ENCODE measurements around the gene NUDCD2. TPM values are rescaled to one million over a fixed set of nuclear protein-coding genes. Genes with fewer than 3 reads are reported as not detected.

NUDCD2 gene
- total and polyA plus RNA-seq, 3 donors from 2014 or later: 11.4 to 25.7 (median 12.9) TPM

- WGBS, 2 donors: 90 to 91% methylated on average over 2 of the region's 2 CpGs
- TF ChIP-seq POLR2A (IDR thresholded peaks at IDR 0.05): no peak
- TF ChIP-seq CTCF (IDR thresholded peaks at IDR 0.05): no peak
- Histone ChIP-seq H3K4me1 (no peaks in the 10 kb centered on the region), H3K36me3 (ENCODE audit: low read depth, missing control alignments) (no peaks in the 10 kb centered on the region), H3K9me3 (no peaks in the 10 kb centered on the region), H3K4me3 (no peak overlapping the region), H3K27me3 (no peaks in the 10 kb centered on the region), H3K27ac (no peak overlapping the region)
- DNase-seq: no peak
- intact Hi-C loops (cut with DNase I; ENCODE audit: low total_unique reads): no loop called here
These were observed 49.4 kb downstream of the NUDCD2 start for GRCh38 chr5:163410505-163410904.

GRCh38 chr5:163409384-163409783, 50.5 kb downstream of the NUDCD2 start:
- Histone ChIP-seq H3K9me3 (no peaks in the 10 kb centered on the region), H3K36me3 (ENCODE audit: low read depth, missing control alignments) (no peaks in the 10 kb centered on the region), H3K27ac (no peak overlapping the region), H3K27me3 (no peaks in the 10 kb centered on the region), H3K4me3 (no peak overlapping the region), H3K4me1 (no peaks in the 10 kb centered on the region)
- TF ChIP-seq CTCF (IDR thresholded peaks at IDR 0.05) (no peak), POLR2A (IDR thresholded peaks at IDR 0.05) (no peak)
- 66 to 75% methylated on average over 6 of the region's 6 CpGs for WGBS, 2 donors
- intact Hi-C loops (cut with DNase I; ENCODE audit: low total_unique reads): no loop called here
- no peak for DNase-seq

GRCh38 chr5:163408311-163408923, 51.5 kb downstream of the NUDCD2 start:
- intact Hi-C loops (cut with DNase I; ENCODE audit: low total_unique reads): no loop called here
- Histone ChIP-seq H3K4me3 (no peak overlapping the region), H3K27me3 (no peaks in the 10 kb centered on the region), H3K36me3 (ENCODE audit: low read depth, missing control alignments) (no peaks in the 10 kb centered on the region), H3K9me3 (no peaks in the 10 kb centered on the region), H3K27ac (no peak overlapping the region), H3K4me1 (no peaks in the 10 kb centered on the region)
- 2 to 8% methylated on average over 9 of the region's 9 CpGs for WGBS, 2 donors
- TF ChIP-seq POLR2A (IDR thresholded peaks at IDR 0.05) (no peak), CTCF (IDR thresholded peaks at IDR 0.05) (peak; percentile 80 to 88 (median 80))
- DNase-seq: peak; percentile 67

GRCh38 chr5:163407034-163407655, 52.8 kb downstream of the NUDCD2 start:
- no peak overlapping the region for H3K27ac ChIP-seq
- intact Hi-C loops (cut with DNase I; ENCODE audit: low total_unique reads): no loop called here
- H3K4me3 ChIP-seq: no peak overlapping the region
- no peaks in the 10 kb centered on the region for H3K4me1 ChIP-seq
- H3K9me3 ChIP-seq: no peaks in the 10 kb centered on the region
- H3K27me3 ChIP-seq: no peaks in the 10 kb centered on the region
- H3K36me3 ChIP-seq (ENCODE audit: low read depth, missing control alignments): no peaks in the 10 kb centered on the region
- 50 to 58% methylated on average over 2 of the region's 2 CpGs for WGBS, 2 donors
- TF ChIP-seq POLR2A (IDR thresholded peaks at IDR 0.05): no peak
- TF ChIP-seq CTCF (IDR thresholded peaks at IDR 0.05): no peak
- DNase-seq: no peak
